NCI-H226 (cell line): ENCODE measurements around the gene DDOST.
"Not testable (repeated sequence)": the region's sequence is repeated elsewhere in the genome, so short reads cannot be mapped to it uniquely, and the experiment has no call there.

Source experiments
- DNase-seq: peaks from one replicate; pipeline ENCODE4 v3.0.0-alpha.2; 2015

The DDOST gene

DNA sequence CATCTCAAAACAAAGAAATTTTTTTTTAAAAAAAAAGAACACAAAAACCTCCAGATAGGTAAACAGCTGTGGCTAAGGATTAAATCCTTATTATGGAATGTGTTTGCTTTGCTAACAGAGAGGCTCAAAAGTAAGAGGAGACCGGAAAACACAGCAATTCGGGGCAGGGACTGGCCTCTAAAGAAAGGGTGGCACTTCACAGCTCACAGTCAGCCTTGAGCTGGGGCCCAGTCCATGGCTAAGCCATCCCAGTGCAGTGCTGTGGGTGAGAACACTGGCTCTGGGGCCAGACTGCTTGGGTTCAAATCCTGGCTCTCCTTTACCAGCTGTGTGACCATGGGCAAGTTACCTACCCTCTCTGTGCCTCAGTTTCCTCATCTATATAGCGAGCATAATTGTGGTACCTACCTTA, 28.5 kb upstream of the DDOST start:
- DNase-seq: no peak

- DNase-seq: no peak
Measured at GRCh38 chr1:20686883-20687725, 25.9 kb upstream of the DDOST start.

DNA sequence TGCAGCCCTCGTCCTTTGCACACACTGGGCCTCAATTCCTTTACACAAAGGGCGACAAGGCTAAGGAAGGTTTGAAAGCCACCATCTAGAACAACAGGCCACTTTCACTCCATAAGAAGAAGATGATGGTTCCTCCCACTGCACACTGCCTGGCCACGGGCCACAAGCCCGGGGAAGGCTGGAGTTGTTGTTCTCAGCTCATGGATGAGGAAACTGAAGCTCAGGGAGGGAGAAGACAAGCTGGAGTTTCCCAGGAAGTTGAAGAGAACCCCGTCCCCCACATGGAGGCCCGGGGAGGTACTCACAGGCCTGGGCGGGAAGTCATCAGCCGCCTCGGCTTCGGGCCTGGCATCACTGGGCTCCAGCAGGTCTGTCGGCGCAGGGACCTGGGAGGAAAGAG, 24.6 kb upstream of the DDOST start:
- DNase-seq: no peak

GRCh38 chr1:20685099-20685662, 24.0 kb upstream of the DDOST start:
- DNase-seq: no peak

DNA sequence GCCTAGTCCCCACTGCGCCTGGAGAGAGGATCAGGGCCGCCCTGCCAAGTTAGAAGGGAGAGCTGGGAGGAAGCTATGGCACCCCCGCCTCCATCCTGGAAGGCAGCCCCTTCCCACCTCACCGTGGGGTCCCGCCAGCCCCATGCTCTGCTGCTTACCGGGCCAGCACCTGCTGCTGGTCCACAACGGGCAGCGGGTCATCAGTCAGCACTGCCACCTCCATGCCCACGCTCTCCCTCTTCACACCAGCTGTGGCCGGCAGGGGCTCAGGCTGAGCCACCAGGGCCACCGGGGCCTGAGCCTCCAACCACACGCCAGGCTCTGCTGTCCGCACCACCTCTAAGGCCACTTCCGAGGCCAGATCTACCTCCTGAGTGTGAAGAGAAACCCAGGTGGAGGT, 23.5 kb upstream of the DDOST start:
- no peak for DNase-seq

DNA sequence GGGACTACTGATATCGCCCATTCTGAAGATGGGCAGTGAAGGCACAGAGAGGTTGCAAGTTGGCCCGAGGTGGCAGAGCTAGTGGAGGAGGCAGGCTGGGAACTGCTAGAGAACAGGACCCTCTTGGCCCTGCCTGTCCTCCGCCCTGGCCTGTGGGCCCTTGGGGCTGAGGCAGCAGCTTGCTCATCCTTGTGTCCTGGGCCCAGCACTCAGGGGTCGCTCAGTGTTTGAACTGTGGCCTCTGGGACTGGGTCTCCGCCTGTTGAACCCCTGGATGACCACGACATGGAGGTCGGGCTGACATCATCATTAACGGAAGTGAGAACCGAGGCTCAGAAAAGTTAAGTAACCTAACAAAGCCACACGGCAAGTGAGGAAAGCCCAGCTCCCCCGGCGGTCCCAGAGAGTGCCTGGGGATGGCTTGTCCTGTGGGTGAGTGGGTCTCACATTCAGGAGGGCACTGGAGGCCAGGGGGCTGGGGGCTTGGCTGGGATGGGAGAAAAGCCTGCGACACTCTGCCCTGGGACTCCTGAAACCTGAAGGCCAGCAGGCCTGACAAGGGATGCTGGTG, 23.0 kb upstream of the DDOST start:
- no peak for DNase-seq

GRCh38 chr1:20683614-20684013, 22.4 kb upstream of the DDOST start:
- DNase-seq: no peak

DNA sequence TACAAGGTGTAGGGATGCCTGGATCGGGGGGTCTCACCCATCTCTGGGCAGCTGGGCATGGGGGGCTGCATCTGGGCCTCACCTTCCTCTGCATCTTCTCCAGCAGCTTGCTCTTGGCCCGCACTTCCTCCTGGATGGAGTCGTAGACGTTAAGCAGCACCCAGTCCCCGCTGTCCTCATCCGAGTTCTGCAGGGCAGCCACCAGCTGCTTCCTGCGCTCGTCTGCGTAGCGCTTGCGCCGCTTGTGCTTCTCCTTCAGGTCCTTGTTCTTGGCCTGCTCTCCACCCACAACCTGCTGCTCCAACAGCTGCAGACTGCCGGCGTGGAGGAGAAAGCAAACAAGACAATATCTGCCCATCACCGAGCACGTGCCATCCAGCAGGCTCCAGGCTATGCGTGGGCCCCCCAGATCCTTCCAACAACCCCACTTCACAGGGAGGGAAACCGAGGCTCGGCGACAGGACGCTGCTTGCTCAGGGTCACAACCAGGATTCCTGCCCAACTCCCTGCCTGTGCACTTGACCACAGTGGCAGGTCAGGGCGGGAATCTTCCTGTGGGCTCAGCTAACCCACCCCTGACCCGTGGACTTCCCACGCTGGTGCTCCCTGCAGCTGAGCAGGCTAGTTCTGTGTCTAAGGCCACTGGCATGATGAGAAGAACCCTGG, 21.5 kb upstream of the DDOST start:
- no peak for DNase-seq

DNA sequence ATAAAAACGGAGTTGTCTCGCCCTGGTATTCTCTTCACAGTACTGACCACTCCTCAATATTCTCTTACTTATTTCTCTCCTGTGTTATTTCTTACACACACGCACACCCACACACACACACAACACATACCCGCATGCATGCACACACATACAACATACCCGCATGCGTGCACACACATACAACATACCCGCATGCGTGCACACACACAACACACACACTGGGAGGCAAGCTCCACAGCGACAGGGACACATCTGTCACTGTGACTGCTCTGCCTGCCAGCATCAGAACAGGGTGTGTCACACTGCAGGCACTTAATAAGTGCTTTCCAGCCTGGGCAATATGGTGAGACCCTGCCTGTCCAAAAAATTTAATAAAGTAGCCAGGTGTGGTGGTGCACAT, 20.8 kb upstream of the DDOST start:
- DNase-seq: no peak

DNA sequence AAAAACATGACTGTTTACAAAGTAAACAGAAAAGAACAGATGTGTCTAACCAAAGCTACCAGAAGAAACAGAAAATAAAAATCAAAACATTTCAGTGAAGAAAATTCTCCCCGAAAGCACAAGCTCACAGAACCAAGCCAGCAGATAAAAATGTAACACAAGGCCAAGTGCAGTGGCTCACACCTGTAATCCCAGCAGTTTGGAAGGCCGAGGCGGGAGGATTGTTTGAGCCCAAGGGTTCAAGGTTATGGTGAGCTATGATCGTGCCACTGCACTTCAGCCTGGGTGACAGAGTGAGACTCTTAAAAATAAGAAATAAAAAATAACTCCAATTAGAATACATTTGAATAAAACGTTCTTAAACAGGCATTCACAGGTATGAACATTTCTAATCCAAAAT, 19.1 kb upstream of the DDOST start:
- DNase-seq: no peak

DNA sequence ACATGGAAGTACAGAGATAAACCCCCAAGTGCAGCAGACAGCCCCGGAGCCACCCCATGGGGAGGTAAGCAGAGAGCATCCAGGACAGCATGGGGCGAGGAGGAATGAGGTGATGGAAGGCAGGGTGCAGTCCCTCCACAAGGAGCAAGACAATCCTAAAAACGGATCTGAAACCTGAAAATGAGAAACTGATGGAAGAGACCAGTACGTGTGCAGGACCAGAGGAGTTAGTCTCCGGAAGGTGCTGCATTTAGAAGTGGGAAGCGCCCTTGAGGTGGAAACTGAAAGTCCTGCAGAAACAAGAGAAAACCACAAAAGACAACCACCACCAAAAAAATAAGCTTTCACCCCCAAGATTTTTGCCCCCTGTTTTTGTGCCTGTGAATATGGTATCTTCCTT, 17.4 kb upstream of the DDOST start:
- no peak for DNase-seq

DNA sequence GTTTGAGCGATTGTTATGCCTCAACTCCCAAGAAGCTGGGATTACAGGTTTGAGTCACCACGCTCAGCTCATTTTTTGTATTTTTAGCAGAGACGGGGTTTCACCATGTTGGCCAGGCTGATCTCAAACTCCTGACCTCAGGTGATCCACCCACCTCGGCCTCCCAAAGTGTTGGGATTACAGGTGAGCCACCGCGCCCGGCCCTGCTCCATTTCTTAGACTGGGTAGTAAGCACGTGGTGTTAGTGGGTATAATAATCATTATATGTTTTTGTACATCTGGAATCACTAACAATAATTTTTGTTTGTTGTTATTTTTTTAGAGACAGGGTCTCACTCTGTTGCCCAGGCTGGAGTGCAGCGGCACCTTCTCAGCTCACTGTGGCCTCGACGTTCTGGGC, 12.5 kb upstream of the DDOST start:
- DNase-seq: not testable (repeated sequence)

GRCh38 chr1:20672265-20672632, 11.1 kb upstream of the DDOST start:
- no peak for DNase-seq

GRCh38 chr1:20670936-20671335, 9.8 kb upstream of the DDOST start:
- DNase-seq: no peak

DNA sequence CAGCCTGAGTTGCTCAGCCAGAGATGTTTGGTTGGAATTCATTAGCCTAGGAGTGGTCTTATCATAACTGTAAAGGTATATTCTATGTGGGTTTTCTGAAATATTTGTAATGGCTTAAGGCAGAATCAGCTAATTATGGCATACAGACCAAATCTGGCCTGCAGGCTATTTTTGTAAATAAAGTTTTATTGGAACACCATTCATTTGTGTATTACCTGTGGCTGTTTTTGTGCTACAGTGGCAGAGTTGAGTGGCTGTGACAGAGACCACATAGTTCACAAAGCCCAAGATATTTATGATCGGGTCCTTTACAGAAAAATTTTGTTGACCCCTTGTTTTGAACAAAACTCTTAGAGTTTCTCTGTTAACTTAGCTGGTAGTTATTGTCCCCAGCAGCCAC, 7.4 kb upstream of the DDOST start:
- DNase-seq: no peak

GRCh38 chr1:20666804-20667203, 5.6 kb upstream of the DDOST start:
- DNase-seq: peak; percentile 62

DNA sequence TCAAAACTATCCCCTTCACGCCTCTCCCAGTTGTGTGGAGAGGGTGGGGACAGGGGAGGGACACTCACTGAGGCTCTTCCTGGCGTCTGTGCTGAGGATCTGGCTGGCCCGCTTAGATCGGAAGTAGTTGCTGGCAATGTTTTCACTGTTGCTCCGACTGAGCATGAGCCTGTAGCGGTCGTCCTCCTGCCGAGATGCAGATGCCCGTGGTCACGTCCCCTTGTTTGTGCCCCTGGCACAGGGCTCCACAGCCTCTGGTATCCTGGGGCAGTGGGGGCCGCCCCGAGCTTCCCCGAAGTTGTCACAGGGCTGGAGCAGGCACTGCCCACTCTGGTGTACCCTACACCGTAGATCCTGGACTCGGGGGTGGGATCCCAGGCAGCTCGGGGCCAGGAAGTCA, 5.0 kb upstream of the DDOST start:
- DNase-seq: no peak

- DNase-seq: no peak
Measured at GRCh38 chr1:20665726-20666125, 4.6 kb upstream of the DDOST start.

GRCh38 chr1:20663969-20664715, 3.0 kb upstream of the DDOST start:
- no peak for DNase-seq

DNA sequence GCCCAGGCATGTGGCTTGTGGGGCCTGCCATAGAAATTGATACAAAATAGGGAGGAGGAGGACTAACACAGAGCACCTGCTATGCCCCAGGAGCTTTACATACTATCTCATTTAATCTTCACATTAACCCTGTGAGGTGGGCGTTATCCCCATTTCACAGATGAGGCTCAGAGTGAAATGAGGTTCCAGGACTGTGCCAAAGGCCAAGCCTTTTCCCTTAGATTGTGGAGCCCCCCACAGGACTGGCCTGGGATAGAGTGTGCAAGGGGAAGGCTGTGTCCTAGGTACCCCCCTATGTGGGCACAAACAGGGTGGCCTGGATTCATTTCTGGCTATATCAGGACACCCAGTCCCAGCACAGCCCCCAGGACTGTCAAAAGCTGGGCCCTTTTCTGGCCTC, 2.2 kb upstream of the DDOST start:
- no peak for DNase-seq

DNA sequence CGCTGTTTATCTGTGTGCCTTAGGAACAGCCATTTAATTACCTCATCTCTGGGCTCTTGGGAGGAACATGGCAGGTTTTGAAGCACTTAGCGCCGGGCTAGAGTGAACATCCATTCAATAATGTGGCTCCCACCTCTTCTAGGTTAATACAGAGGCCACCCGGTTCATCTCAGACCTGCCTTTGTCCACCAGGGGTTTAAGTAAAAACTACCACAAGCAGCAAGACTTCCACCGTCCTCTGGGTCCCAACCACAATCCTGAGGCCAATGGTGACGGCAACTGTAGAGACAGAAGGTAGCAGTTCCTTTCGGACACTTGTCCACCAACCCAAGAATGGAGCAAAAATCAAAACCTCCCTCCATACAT, 924 bp upstream of the DDOST start:
- no peak for DNase-seq

GRCh38 chr1:20660847-20661206, 342 bp downstream of the DDOST start:
- DNase-seq: no peak

DNA sequence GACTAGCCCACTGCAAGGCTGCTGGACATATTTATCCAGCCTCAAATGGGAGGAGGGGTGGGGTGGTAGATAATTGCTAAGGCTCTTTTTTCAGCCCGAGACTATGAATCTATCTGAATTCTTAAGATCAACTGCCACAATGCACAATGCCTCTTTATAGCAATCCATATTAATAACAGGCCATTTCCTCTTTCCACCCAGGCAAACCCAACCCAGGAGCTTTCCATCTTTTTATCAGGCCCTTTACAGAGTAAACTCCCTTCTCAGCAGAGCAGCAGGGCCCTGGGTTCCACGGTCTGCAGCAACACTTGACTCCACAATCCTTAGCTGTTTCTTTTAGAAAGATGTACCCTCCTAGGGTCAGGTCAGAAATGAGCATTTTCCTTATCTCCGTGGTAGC, 806 bp downstream of the DDOST start:
- DNase-seq: no peak
